ENCODE data around the gene RPL4. TPM values are rescaled to one million over a fixed set of nuclear protein-coding genes. Genes with fewer than 3 reads are reported as not detected.

The RPL4 gene
- total and polyA plus RNA-seq, 9 of the 15 experiments (the other 6 are each of a cell fraction or from before 2014, with no cell fraction given), result 2,055 to 7,760 (median 5,069) TPM

GRCh38 chr15:66477011-66477410 lies 27.6 kb downstream of the RPL4 start:
- no peaks in the 10 kb centered on the region for H3K9me3 ChIP-seq (replicated peaks; ENCODE audit: control insufficient read depth, insufficient read depth, low read depth, low read length)
- H4K20me1 ChIP-seq (replicated peaks; ENCODE audit: control insufficient read depth, insufficient read depth, low read length), result no peaks in the 10 kb centered on the region; the same call in 1 of the 2 replicates
- H2AFZ ChIP-seq (ENCODE audit: low read depth, low read length), result no peak overlapping the region
- no peak overlapping the region for H3K27ac ChIP-seq (ENCODE audit: extremely low read depth, low read depth, low read length)
- CTCF ChIA-PET (ENCODE audit: low intra/inter-chr PET ratio), result no interaction called here
- no peak overlapping the region for H3K4me2 ChIP-seq (ENCODE audit: insufficient read depth, low read length)
- peaks cover 3% of the 10 kb centered on the region for H3K9me1 ChIP-seq (ENCODE audit: control insufficient read depth, insufficient read depth, low read length)
- peak overlapping the region in 1 of 2 experiments; percentile 39; a peak in 1 of 4 replicates for H3K9ac ChIP-seq (ENCODE audit: insufficient read depth in 1 of 2, low read depth in 2 of 2, low read length in 2 of 2)
- 79% methylated on average over 2 of the region's 2 CpGs for WGBS (ENCODE audit: insufficient coverage, low coverage, missing lambda C conversion rate)
- DNase-seq (ENCODE audit: extremely low read depth in 1 of 4, low spot score in 3 of 4), result no peak
- H3K36me3 ChIP-seq (ENCODE audit: control insufficient read depth, insufficient read depth, low read length), result peaks cover 12% of the 10 kb centered on the region
- in situ Hi-C loops (cut with MboI) (no loop called here), intact Hi-C loops (cut with micrococcal nuclease) (no loop called here)
- H3K79me2 ChIP-seq (ENCODE audit: control insufficient read depth, insufficient read depth, low read length), result no peaks in the 10 kb centered on the region
- FAIRE-seq, result peak; percentile 11
- peaks cover 9 to 13% of the 10 kb centered on the region in 2 experiments; a peak in 3 of 5 replicates for H3K4me1 ChIP-seq (replicated peaks in 1 of 2; ENCODE audit: control insufficient read depth in 2 of 2, insufficient read depth in 2 of 2, low read length in 2 of 2)
- no peak for ATAC-seq
- no peaks in the 10 kb centered on the region for H3K27me3 ChIP-seq (ENCODE audit: control insufficient read depth in 2 of 2, insufficient read depth in 2 of 2, low read length in 2 of 2)
- TF ChIP-seq ZNF175 (CRISPR knock-in tag; IDR thresholded peaks at IDR 0.05; ENCODE audit: low read depth) (no peak), BRD9 (IDR thresholded peaks at IDR 0.05; ENCODE audit: low read depth, partially characterized antibody) (no peak), HNRNPLL (IDR thresholded peaks at IDR 0.05; ENCODE audit: low read depth, low read length, poor library complexity, severe bottlenecking) (no peak), PRDM10 (IDR thresholded peaks at IDR 0.05; ENCODE audit: partially characterized antibody) (no peak), SRSF9 (IDR thresholded peaks at IDR 0.05; ENCODE audit: borderline replicate concordance, low read depth, low read length) (no peak), MTA1 (IDR thresholded peaks at IDR 0.05; ENCODE audit: borderline replicate concordance) (no peak), HIVEP1 (CRISPR knock-in tag; IDR thresholded peaks at IDR 0.05) (no peak), ERF (CRISPR knock-in tag; IDR thresholded peaks at IDR 0.05) (no peak), ZBTB34 (CRISPR knock-in tag; IDR thresholded peaks at IDR 0.05) (no peak), ZNF518B (CRISPR knock-in tag; IDR thresholded peaks at IDR 0.05) (no peak), ZNF133 (CRISPR knock-in tag; IDR thresholded peaks at IDR 0.05) (no peak)
- no peak overlapping the region for H3K4me3 ChIP-seq
- POLR2A ChIA-PET, result interaction anchor here (0.6 kb wide), 1 partner anchor 52 kb away, joined by 3 read pairs; no protein-coding TSS in a partner anchor
- no TSS peak for BruUV-seq (replicated peaks)
